Ishikawa (cell line): ENCODE results near the gene CD79A.

ENCODE experiments used
- CEBPB ChIP-seq: IDR thresholded peaks from 2 replicates; pipeline ENCODE4 v1.6.1; 2012
- CREB1 ChIP-seq: IDR thresholded peaks from 2 replicates; pipeline ENCODE4 v1.6.1; 2012; ENCODE audit warnings: low read depth
- EGR1 ChIP-seq: IDR thresholded peaks from 2 replicates; pipeline ENCODE4 v1.6.1; 2012
- EP300 ChIP-seq: IDR thresholded peaks from 2 replicates; pipeline ENCODE4 v1.6.1; 2012; ENCODE audit warnings: borderline replicate concordance
- FOXM1 ChIP-seq: IDR thresholded peaks from 2 replicates; pipeline ENCODE4 v1.6.1; 2012; ENCODE audit warnings: low read depth, borderline replicate concordance
- MAX ChIP-seq: IDR thresholded peaks from 2 replicates; pipeline ENCODE4 v1.6.1; 2012
- NFIC ChIP-seq: IDR thresholded peaks from 2 replicates; pipeline ENCODE4 v1.6.1; 2012
- RAD21 ChIP-seq: IDR thresholded peaks from 2 replicates; pipeline ENCODE4 v1.6.1; 2012; ENCODE audit warnings: low read depth
- REST ChIP-seq: IDR thresholded peaks from 2 replicates; pipeline ENCODE4 v1.6.1; 2012; ENCODE audit warnings: low read depth, mild to moderate bottlenecking
- TAF1 ChIP-seq: IDR thresholded peaks from 2 replicates; pipeline ENCODE4 v1.6.1; 2012; ENCODE audit warnings: low read depth, mild to moderate bottlenecking
- TCF12 ChIP-seq: IDR thresholded peaks from 2 replicates; pipeline ENCODE4 v1.6.1; 2012; ENCODE audit warnings: low read depth
- TEAD4 ChIP-seq: IDR thresholded peaks from 2 replicates; pipeline ENCODE4 v1.6.1; 2012
- USF1 ChIP-seq: IDR thresholded peaks from 2 replicates; pipeline ENCODE4 v1.6.1; 2012
- YY1 ChIP-seq: IDR thresholded peaks from 2 replicates; pipeline ENCODE4 v1.6.1; 2012; ENCODE audit warnings: low read depth
- ZBTB7A ChIP-seq: IDR thresholded peaks from 2 replicates; pipeline ENCODE4 v1.6.1; 2012; ENCODE audit warnings: low read depth

CD79A gene

GRCh38 chr19:41905273-41906002 is 28.4 kb downstream of the CD79A start:
- TF ChIP-seq EGR1 (no peak), NFIC (no peak), ZBTB7A (no peak), TCF12 (no peak), TAF1 (no peak), FOXM1 (no peak), CEBPB (no peak), TEAD4 (no peak), CREB1 (no peak), EP300 (no peak), USF1 (no peak)

GRCh38 chr19:41906271-41906670 is 29.2 kb downstream of the CD79A start:
- TF ChIP-seq CEBPB (no peak), NFIC (no peak), RAD21 (no peak), ZBTB7A (no peak), FOXM1 (no peak), EGR1 (no peak), MAX (no peak)

- no peak for TF ChIP-seq YY1
- TF ChIP-seq REST, result no peak
- TF ChIP-seq EGR1, result no peak
- TF ChIP-seq ZBTB7A, result no peak
- no peak for TF ChIP-seq RAD21
- no peak for TF ChIP-seq MAX
- no peak for TF ChIP-seq TEAD4
- TF ChIP-seq CREB1, result no peak
- TF ChIP-seq CEBPB, result no peak
- no peak for TF ChIP-seq FOXM1
- TF ChIP-seq NFIC, result no peak
- no peak for TF ChIP-seq TCF12
- TF ChIP-seq USF1, result no peak
Observed at GRCh38 chr19:41906916-41907680, 30.0 kb downstream of the CD79A start.

- TF ChIP-seq NFIC (no peak), REST (no peak), RAD21 (no peak), USF1 (no peak), YY1 (no peak), TCF12 (no peak), CREB1 (no peak)
Observed at GRCh38 chr19:41907994-41908615, 31.0 kb downstream of the CD79A start.

- no peak for TF ChIP-seq FOXM1
- TF ChIP-seq CREB1, result no peak
- no peak for TF ChIP-seq USF1
- no peak for TF ChIP-seq YY1
- TF ChIP-seq REST, result no peak
- TF ChIP-seq NFIC, result no peak
- TF ChIP-seq RAD21, result no peak
- no peak for TF ChIP-seq CEBPB
Observed at GRCh38 chr19:41908724-41909464, 31.8 kb downstream of the CD79A start.
